Activated CD4-positive, alpha-beta T cell treated with anti-CD3 and anti-CD28 coated beads for 36 hours (primary cell): ENCODE data around the gene MRPL27. TPM values are rescaled to one million over a fixed set of nuclear protein-coding genes. Genes with fewer than 3 reads are reported as not detected.
"Not testable (repeated sequence)": the region's sequence is repeated elsewhere in the genome, so short reads cannot be mapped to it uniquely, and the experiment has no call there.

Source experiments
- ATAC-seq: fragments of 200-7000 bp; cut with Tn5 transposase; one replicate; pipeline ENCODE4 v1.10.0; 2021; ENCODE audit warnings: mild to moderate bottlenecking, moderate library complexity
- CTCF ChIA-PET: fragments of 350-600 bp; sonication (Branson Sonifier 250); formaldehyde crosslinking; loops from one replicate; lab custom pipeline; 2021; ENCODE audit warnings: antibody characterized with exemption; lab: Charles Lee
- POLR2A ChIA-PET: fragments of 350-600 bp; sonication (Branson Sonifier 250); formaldehyde crosslinking; loops from one replicate; lab custom pipeline; 2021; ENCODE audit warnings: antibody characterized with exemption, inconsistent platforms; lab: Charles Lee
- DNase-seq: peaks from one replicate; pipeline ENCODE4 v3.0.0-alpha.2; 2020
- H3K27ac Mint-ChIP-seq: one replicate; pipeline ENCODE4 v1.8.0; 2021; ENCODE audit warnings: mixed read lengths
- H3K27me3 Mint-ChIP-seq: one replicate; pipeline ENCODE4 v1.8.0; 2021; ENCODE audit warnings: mixed read lengths
- H3K36me3 Mint-ChIP-seq: one replicate; pipeline ENCODE4 v1.8.0; 2021; ENCODE audit warnings: low read depth, mixed read lengths
- H3K4me1 Mint-ChIP-seq: one replicate; pipeline ENCODE4 v1.8.0; 2021; ENCODE audit warnings: mixed read lengths
- H3K4me3 Mint-ChIP-seq: one replicate; pipeline ENCODE4 v1.8.0; 2021; ENCODE audit warnings: mild to moderate bottlenecking, moderate library complexity, mixed read lengths
- H3K9me3 Mint-ChIP-seq: one replicate; pipeline ENCODE4 v1.8.0; 2021; ENCODE audit warnings: low read depth, mixed read lengths
- intact Hi-C, 2 experiments: fragments of 100-400 bp; cut with DNase I in 1 of 2; cut with micrococcal nuclease in 1 of 2; formaldehyde crosslinking; loops; one replicate each; pipeline versions ENCODE4 v1.14.2 to v1.15.1; 2022 to 2024; cut with DNase I, micrococcal nuclease
- total RNA-seq, 2 experiments: library from RNA; stranded (reverse); gene quantifications; one replicate each; pipeline ENCODE4 v1.2.3, GENCODE V29; 2021

Gene MRPL27
- total RNA-seq, 2 experiments from 2014 or later: 40.1 to 56.2 TPM

DNA sequence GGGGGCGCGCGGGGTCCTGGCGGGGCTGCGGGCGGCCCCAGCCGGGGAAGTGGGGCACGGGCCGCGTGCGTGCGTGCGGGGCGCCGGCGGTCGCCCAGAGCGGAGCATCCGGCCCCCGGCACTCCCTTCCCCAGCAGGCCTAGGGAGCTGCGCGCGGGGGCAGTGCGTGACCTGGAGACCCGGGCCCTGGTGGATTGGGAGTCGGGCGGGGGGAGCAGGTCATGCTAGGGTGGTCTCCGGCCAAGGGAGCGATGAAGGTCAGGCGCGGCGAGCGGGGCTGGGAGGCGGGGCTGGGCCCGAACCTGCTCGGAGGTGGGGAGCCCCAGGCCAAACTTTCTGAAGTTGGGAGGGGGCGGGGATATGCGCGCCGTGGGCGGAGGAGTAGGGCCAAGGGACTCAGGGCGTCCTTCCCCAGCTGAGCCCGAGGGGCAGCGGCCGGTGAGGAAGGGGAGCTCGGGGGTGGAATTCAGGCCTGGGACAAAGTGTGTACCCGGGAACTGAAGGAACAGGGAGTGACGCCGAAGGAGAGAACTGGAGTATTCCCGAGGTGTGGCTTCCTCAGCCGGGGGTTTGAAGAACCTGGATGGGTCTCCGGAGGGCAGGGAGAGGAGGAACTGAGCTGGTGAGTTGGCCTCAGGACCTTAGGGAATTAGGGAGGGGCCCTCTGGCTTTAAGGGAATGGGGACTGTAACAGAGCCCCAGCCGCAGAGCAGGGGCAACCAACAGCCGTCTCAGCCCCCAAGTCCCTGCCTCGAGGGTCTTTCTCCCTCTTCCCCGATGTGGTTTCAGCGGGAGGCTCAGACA is 26.5 kb downstream of the MRPL27 start:
- ChIA-PET CTCF (interaction anchor here (0.7 to 1.4 kb wide), 7 partner anchors 13 to 166 kb away, joined by 3 to 8 read pairs (median 4); no protein-coding TSS in a partner anchor), POLR2A (interaction anchor here (0.6 to 1.5 kb wide), 4 partner anchors 25 to 75 kb away, joined by 3 to 8 read pairs (median 4); partner anchors contain the start of gene LRRC59)
- Mint-ChIP-seq H3K4me1 (peaks cover 35% of the 10 kb centered on the region), H3K36me3 (peaks cover 4% of the 10 kb centered on the region), H3K4me3 (peak overlapping the region; percentile 90), H3K27ac (peak overlapping the region; percentile 83), H3K9me3 (no peaks in the 10 kb centered on the region), H3K27me3 (no peaks in the 10 kb centered on the region)
- intact Hi-C loops: loop anchor here (1.0 to 2.0 kb wide), 6 partner anchors 26 to 670 kb away; partner anchors contain the start of genes LRRC59 (in 1 of the 2) and RSAD1 (in 1 of the 2)
- DNase-seq: peak; percentile 71
- peak; percentile 54 for ATAC-seq

DNA sequence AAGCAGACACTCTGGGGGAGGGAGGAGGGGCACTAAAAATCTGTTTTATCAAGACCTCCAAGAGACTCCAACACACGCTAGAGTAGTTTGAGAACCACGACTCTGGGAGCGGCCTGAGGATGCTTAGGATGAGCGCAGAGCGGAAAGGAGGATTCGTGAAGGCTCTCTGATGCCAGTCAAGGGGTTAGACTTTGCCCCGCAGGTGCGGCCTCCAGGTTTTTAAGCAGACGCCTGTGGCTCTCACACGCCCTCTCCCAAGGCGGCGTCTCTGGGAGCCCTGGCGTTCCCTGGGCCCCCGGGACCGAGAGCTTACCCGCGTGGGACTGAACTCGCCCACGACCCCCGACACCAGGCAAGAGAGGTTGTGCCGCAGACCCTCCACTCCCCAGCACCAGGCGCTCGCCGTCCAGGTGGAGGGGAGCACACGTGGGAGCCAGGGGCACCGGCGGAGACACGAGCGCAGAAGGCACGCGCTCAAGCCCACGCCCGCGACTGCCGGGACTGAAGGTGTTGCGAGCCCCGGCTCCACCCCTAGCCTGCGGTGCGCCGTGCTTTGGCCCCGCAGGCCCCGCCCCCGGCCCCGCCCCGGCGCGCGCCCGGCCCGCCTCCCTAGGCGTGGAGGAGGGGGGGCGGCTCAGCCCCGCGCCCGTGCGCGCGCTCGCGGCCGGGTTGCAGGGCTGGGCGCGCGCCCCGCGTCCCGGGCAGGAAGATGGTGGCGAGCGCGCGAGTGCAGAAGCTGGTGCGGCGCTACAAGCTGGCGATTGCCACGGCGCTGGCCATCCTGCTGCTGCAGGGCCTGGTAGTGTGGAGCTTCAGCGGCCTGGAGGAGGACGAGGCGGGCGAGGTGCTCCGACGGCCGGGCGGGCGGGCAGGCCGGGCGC is 27.3 kb downstream of the MRPL27 start, which contains the start of gene XYLT2:
TSS of gene XYLT2 (plus strand) at position 695 of the 881 bp plus-strand sequence. CDS start at position 710, 15 bp downstream.
- peak within 1 kb of the TSS; percentile 94 for H3K27ac Mint-ChIP-seq
- DNase-seq (peak; percentile 95), ATAC-seq (peak; percentile 91)
- H3K36me3 Mint-ChIP-seq: peaks cover 2% of the 10 kb centered on the region
- H3K4me1 Mint-ChIP-seq: peaks cover 32% of the 10 kb centered on the region
- ChIA-PET POLR2A (interaction anchor here (0.8 to 1.5 kb wide), 3 partner anchors 26 to 52 kb away, joined by 3 to 8 read pairs (median 4); partner anchors contain the start of gene LRRC59), CTCF (interaction anchor here (0.6 to 1.6 kb wide), 6 partner anchors 9 to 325 kb away, joined by 3 to 8 read pairs (median 4); no protein-coding TSS in a partner anchor)
- H3K9me3 Mint-ChIP-seq: no peaks in the 10 kb centered on the region
- H3K4me3 Mint-ChIP-seq: peak within 1 kb of the TSS; percentile 90
- intact Hi-C loops: loop anchor here (1.0 to 2.0 kb wide), 9 partner anchors 27 to 669 kb away; partner anchors contain the start of genes ANKRD40 (in 1 of the 2), LRRC59 (in 1 of the 2), PDK2 (in 1 of the 2) and RSAD1 (in 1 of the 2)
- H3K27me3 Mint-ChIP-seq: no peaks in the 10 kb centered on the region

DNA sequence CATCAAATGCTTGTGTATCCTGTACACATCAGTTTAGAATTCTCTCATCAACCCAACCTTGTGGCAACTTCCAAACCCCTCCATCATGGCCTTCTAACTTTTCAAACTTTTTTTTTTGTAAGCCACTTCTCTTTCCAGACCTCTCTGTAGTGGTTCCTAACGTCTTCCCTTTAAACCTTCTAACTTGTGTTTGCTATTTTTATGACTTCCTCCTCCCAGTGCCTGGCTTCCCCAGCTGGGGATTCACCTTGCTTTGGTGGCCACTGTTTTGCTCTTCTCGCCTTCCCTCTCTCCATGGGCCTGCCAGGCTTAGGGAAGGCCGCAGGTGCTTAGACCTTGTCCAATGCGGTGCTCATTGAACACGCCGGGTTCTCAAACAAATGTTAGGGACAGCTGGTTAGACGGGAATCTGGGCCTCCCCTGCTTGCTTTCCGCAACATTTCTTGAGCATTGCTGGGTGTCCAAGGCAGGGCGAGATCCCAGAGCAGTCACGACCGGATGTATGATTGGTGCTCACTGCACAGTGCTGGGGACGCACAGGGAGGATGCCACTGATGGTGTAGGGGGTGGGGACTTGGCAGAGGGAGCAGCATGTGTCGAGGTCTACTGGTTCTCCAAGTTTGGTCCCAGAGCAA is 28.1 kb downstream of the MRPL27 start:
- CTCF ChIA-PET: interaction anchor here (0.6 to 1.6 kb wide), 2 partner anchors 8 to 324 kb away, joined by 3 to 5 read pairs; no protein-coding TSS in a partner anchor
- DNase-seq (no peak), ATAC-seq (no peak)
- Mint-ChIP-seq H3K9me3 (no peaks in the 10 kb centered on the region), H3K36me3 (peaks cover 2% of the 10 kb centered on the region), H3K27me3 (no peaks in the 10 kb centered on the region), H3K4me3 (peak overlapping the region; percentile 90), H3K4me1 (peaks cover 30% of the 10 kb centered on the region), H3K27ac (peak overlapping the region; percentile 85)
- intact Hi-C loops: loop anchor here in 1 of 2 experiments (1.0 to 2.0 kb wide), 3 partner anchors 250 to 522 kb away; partner anchors contain the start of genes ANKRD40, PDK2 and TOB1
- POLR2A ChIA-PET: no interaction called here

DNA sequence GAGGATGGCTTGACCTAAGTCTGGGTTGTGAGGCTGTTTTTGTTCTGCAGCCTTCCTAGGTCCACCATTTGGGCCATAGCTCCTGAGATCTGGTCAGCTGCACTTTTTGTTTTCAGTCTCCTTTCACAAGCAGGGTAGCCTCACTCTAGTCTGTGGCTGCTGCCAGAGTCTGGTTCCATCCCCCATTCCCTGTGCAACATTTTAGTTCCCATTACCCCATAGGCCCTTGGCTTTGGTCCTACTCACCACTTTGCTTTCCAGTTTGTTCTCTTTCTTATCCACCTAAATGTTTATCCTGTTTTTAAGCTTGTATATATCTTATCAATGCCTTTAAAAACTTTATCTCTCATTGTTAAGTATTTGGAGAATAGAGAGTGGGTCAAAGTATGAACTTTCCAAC is 33.6 kb downstream of the MRPL27 start:
- intact Hi-C loops: no loop called here
- Mint-ChIP-seq H3K9me3 (peaks cover 10% of the 10 kb centered on the region), H3K4me3 (no peak overlapping the region), H3K27ac (no peak overlapping the region), H3K4me1 (no peaks in the 10 kb centered on the region), H3K27me3 (peaks cover 4% of the 10 kb centered on the region), H3K36me3 (peaks cover 3% of the 10 kb centered on the region)
- ATAC-seq (no peak), DNase-seq (no peak)
- CTCF ChIA-PET: interaction anchor here (0.7 to 1.7 kb wide), 3 partner anchors 22 to 41 kb away, joined by 3 to 6 read pairs (median 4); no protein-coding TSS in a partner anchor
- POLR2A ChIA-PET: no interaction called here

DNA sequence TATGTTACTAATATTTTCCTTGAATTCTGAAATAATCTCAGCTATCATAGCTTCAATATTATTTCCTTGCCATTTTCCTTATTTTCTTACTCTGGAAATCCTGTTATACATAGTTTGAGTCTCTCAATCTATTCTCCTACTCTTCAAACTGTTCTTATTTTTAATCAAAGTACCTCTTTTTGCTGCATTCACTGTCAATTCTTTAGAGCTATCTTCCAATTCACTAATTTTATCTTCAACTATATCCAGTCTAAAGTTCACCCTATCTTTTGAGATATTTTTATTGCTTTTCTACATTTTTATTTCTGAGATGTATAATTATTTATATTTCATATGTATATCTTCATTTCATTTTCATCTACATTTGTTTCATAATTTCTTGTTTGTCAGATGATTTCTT is 34.3 kb downstream of the MRPL27 start:
- POLR2A ChIA-PET: interaction anchor here (0.7 kb wide), 1 partner anchor 1180 kb away, joined by 3 read pairs; no protein-coding TSS in a partner anchor
- H3K36me3 Mint-ChIP-seq: peaks cover 3% of the 10 kb centered on the region
- H3K27me3 Mint-ChIP-seq: peaks cover 5% of the 10 kb centered on the region
- peaks cover 10% of the 10 kb centered on the region for H3K9me3 Mint-ChIP-seq
- no peak for DNase-seq
- ATAC-seq: no peak
- intact Hi-C loops: no loop called here
- no peak overlapping the region for H3K27ac Mint-ChIP-seq
- no peak overlapping the region for H3K4me3 Mint-ChIP-seq
- CTCF ChIA-PET: interaction anchor here (1.7 kb wide), 1 partner anchor 23 kb away, joined by 6 read pairs; no protein-coding TSS in a partner anchor
- H3K4me1 Mint-ChIP-seq: peaks cover 6% of the 10 kb centered on the region

DNA sequence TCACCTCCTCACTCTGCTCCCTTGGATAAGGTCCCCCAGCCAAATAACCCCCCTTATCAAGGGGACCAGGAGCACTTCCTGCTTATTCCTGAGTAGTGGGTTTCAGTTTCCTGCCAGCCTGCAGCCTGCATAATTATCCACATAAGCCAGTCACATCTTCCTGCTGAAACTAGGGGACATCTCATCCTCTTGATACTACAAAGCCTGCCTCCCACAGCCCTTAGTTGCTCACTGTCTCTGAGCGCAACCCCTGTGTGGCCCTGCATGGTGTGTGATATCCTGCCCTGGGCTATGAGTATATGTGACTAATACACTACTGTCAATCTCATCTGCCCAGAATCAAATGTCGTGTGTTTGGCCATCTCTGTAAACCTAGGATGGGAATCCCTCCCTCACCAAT is 35.0 kb downstream of the MRPL27 start:
- DNase-seq (no peak), ATAC-seq (peak; percentile 90)
- Mint-ChIP-seq H3K9me3 (peaks cover 10% of the 10 kb centered on the region), H3K27ac (no peak overlapping the region), H3K36me3 (peaks cover 3% of the 10 kb centered on the region), H3K4me3 (no peak overlapping the region), H3K4me1 (peaks cover 10% of the 10 kb centered on the region), H3K27me3 (peaks cover 5% of the 10 kb centered on the region)
- intact Hi-C loops: no loop called here
- CTCF ChIA-PET: no interaction called here
- POLR2A ChIA-PET: no interaction called here

DNA sequence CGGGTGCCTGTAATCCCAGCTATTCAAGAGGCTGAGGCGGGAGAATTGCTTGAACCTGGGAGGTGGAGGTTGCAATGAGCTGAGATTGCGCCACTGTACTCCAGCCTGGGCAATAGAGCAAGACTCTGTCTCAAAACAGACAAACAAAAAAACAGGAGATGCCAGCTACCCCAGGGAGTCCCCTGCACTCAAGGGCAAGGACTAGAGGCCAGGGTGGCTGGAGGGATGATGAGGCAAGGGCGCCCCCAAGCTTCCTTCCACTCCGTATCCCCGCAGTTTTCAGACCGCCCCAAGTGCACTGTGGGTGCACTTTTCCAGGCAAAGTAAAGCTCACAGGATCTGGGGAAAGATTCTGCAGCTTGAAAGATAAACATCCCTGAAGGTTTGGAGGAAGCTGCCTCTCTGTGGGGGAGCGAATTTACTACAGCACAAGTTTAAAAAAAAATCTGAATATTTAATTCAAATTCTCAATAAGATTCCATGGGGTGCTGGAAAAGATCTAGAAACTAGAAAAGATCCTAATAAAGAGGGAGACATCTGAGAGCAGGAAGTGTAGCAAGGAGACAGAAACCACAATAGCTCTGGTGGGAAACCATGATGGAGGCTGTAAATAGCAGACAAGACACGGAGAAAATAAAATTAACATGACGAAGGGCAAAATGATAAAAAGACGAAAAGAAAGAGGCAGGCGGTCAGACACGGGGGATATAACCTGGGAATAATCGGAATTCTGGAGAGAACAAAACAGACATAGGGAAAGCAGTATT is 39.5 kb downstream of the MRPL27 start:
- not testable (repeated sequence) for H3K36me3 Mint-ChIP-seq, H3K27ac Mint-ChIP-seq, H3K4me3 Mint-ChIP-seq, ATAC-seq, H3K9me3 Mint-ChIP-seq, H3K27me3 Mint-ChIP-seq, H3K4me1 Mint-ChIP-seq
- intact Hi-C loops: loop anchor here in 1 of 2 experiments (1.0 kb wide), 1 partner anchor 133 kb away; no protein-coding TSS in a partner anchor
- ChIA-PET CTCF (interaction anchor here (0.9 to 2.0 kb wide), 8 partner anchors 9 to 246 kb away, joined by 3 to 6 read pairs (median 4); no protein-coding TSS in a partner anchor), POLR2A (interaction anchor here (0.7 to 1.2 kb wide), 2 partner anchors 14 to 24 kb away, joined by 3 read pairs; no protein-coding TSS in a partner anchor)
- peak; percentile 39 for DNase-seq

DNA sequence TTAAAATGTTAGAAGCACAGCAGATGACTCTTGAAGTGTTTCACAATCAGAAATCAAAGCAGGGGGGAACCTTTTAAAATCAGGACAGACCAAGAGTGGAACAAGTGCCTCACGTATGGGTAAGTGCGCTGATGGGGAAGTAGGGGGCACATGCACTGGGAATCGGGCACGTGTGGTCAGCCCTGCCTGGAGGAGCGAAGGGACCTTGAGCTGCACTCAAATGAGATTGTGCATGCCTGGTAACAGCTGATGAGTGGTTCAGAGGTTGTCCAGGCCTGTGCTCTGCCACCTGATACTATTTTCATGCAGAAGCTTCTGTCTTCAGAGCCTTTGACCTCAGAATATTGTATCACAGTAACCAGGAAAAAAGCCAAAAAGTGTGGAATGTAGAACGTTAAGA is 40.8 kb downstream of the MRPL27 start:
- DNase-seq (no peak), ATAC-seq (no peak)
- Mint-ChIP-seq H3K4me3 (no peak overlapping the region), H3K4me1 (peaks cover 10% of the 10 kb centered on the region), H3K36me3 (no peaks in the 10 kb centered on the region), H3K27me3 (peaks cover 5% of the 10 kb centered on the region), H3K27ac (no peak overlapping the region), H3K9me3 (no peaks in the 10 kb centered on the region)
- CTCF ChIA-PET: interaction anchor here (1.4 to 1.8 kb wide), 3 partner anchors 14 to 41 kb away, joined by 3 to 4 read pairs (median 3); no protein-coding TSS in a partner anchor
- POLR2A ChIA-PET: interaction anchor here (0.7 kb wide), 1 partner anchor 37 kb away, joined by 6 read pairs; no protein-coding TSS in a partner anchor
- intact Hi-C loops: no loop called here

DNA sequence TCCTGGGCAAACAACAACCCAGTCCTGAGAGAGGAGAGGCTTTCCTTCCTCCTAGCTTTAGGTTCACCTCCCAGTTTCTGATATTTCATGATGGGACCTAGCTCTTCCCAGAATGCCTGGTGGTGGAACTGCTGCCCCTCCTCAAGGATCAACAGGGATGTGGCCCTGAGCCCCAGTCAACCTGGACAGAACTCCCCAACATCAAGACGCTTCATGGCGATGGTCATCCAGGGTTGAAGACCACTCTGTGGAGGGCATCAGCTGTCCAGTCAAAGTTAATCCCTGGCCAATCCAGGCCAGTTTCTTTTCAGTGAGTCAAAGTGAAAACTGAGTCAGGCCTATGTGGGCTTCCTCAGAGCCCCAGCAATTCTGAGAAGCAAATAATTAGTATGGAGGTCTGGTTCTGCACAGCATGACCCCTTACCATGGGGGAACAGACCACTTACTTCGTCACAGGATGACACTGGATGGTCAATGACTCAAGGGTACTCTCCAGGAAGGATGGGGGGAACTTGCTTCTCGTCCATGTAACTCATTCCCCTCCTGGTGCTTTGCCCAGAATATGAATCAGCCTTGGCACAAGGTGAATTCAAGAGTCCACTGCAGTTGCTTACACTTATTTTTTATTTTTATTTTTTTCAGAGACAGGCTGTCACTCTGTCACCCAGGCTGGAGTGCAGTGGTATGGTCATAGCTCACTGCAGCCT is 41.7 kb downstream of the MRPL27 start:
- intact Hi-C loops: no loop called here
- Mint-ChIP-seq H3K27ac (peak overlapping the region; percentile 42), H3K9me3 (no peaks in the 10 kb centered on the region), H3K4me1 (peaks cover 15% of the 10 kb centered on the region), H3K36me3 (no peaks in the 10 kb centered on the region), H3K4me3 (no peak overlapping the region), H3K27me3 (peaks cover 5% of the 10 kb centered on the region)
- DNase-seq (no peak), ATAC-seq (peak; percentile 62)
- POLR2A ChIA-PET: no interaction called here
- CTCF ChIA-PET: interaction anchor here (0.6 to 1.8 kb wide), 6 partner anchors 13 to 275 kb away, joined by 3 to 5 read pairs (median 4); no protein-coding TSS in a partner anchor
